Measurements from ENCODE around the gene OCA2.

The OCA2 gene

GRCh38 chr15:28120359-28120640, 21.2 kb upstream of the OCA2 start:
- DNase-seq (ENCODE audit: low read depth) = no peak

- no peak for DNase-seq (ENCODE audit: low read depth)
These were observed 19.4 kb upstream of the OCA2 start for GRCh38 chr15:28118531-28118930.

- DNase-seq (ENCODE audit: low read depth) = no peak
These were observed 19.0 kb upstream of the OCA2 start for GRCh38 chr15:28118083-28118482.

GRCh38 chr15:28117432-28117990, 18.4 kb upstream of the OCA2 start:
- no peak for DNase-seq (ENCODE audit: low read depth)

GRCh38 chr15:28116521-28117431, 17.7 kb upstream of the OCA2 start:
- no peak for DNase-seq (ENCODE audit: low read depth)

GRCh38 chr15:28115871-28116270, 16.8 kb upstream of the OCA2 start:
- DNase-seq (ENCODE audit: low read depth) = no peak

GRCh38 chr15:28114721-28115622, 15.9 kb upstream of the OCA2 start:
- peak; percentile 26 for DNase-seq (ENCODE audit: low read depth)

GRCh38 chr15:28114114-28114455, 15.0 kb upstream of the OCA2 start:
- no peak for DNase-seq (ENCODE audit: low read depth)

GRCh38 chr15:28113394-28114113, 14.4 kb upstream of the OCA2 start:
- DNase-seq (ENCODE audit: low read depth) = no peak

- no peak for DNase-seq (ENCODE audit: low read depth)
These were observed 13.8 kb upstream of the OCA2 start for GRCh38 chr15:28112962-28113361.

- no peak for DNase-seq (ENCODE audit: low read depth)
These were observed 13.1 kb upstream of the OCA2 start for GRCh38 chr15:28112101-28112760.

- no peak for DNase-seq (ENCODE audit: low read depth)
These were observed 12.4 kb upstream of the OCA2 start for GRCh38 chr15:28111543-28111942.

- no peak for DNase-seq (ENCODE audit: low read depth)
These were observed 11.4 kb upstream of the OCA2 start for GRCh38 chr15:28110481-28110881.

GRCh38 chr15:28109626-28110455, 10.7 kb upstream of the OCA2 start:
- no peak for DNase-seq (ENCODE audit: low read depth)

GRCh38 chr15:28107904-28108275, 8.8 kb upstream of the OCA2 start:
- no peak for DNase-seq (ENCODE audit: low read depth)

- DNase-seq (ENCODE audit: low read depth) = no peak
These were observed 8.2 kb upstream of the OCA2 start for GRCh38 chr15:28107111-28107903.

- peak; percentile 13 for DNase-seq (ENCODE audit: low read depth)
These were observed 7.4 kb upstream of the OCA2 start for GRCh38 chr15:28106294-28107110.

GRCh38 chr15:28105793-28106192, 6.7 kb upstream of the OCA2 start:
- DNase-seq (ENCODE audit: low read depth) = no peak

GRCh38 chr15:28105224-28105791, 6.2 kb upstream of the OCA2 start:
- no peak for DNase-seq (ENCODE audit: low read depth)
